ENCODE results near the gene ACYP2.

DNA sequence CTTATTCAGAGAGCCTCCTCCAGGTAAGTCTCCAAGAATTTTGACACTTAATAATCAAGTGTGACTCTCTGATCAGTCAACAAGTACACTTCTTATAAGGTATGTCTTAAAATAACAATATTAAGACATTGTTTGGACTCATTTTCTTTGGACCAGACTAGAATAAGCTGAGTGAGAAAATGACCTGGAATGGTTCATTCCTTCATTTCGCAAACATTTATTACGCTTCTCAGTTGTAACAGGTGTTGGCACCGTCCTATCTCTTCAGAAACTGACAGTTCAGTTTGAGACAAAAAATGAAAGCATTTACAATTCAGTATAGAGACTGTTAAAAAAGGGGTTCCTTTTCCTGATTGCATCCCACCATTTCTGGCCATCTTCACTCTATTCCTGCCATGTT, 94.0 kb downstream of the ACYP2 start:
- TF ChIP-seq POLR2AphosphoS5 (IDR thresholded peaks at IDR 0.05) (no peak), POLR2A (IDR thresholded peaks at IDR 0.05) (no peak), EP300 (IDR thresholded peaks at IDR 0.05) (no peak)
- TF ChIP-seq, protein P1, sequence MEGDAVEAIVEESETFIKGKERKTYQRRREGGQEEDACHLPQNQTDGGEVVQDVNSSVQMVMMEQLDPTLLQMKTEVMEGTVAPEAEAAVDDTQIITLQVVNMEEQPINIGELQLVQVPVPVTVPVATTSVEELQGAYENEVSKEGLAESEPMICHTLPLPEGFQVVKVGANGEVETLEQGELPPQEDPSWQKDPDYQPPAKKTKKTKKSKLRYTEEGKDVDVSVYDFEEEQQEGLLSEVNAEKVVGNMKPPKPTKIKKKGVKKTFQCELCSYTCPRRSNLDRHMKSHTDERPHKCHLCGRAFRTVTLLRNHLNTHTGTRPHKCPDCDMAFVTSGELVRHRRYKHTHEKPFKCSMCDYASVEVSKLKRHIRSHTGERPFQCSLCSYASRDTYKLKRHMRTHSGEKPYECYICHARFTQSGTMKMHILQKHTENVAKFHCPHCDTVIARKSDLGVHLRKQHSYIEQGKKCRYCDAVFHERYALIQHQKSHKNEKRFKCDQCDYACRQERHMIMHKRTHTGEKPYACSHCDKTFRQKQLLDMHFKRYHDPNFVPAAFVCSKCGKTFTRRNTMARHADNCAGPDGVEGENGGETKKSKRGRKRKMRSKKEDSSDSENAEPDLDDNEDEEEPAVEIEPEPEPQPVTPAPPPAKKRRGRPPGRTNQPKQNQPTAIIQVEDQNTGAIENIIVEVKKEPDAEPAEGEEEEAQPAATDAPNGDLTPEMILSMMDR (IDR thresholded peaks at IDR 0.05), result no peak
